Measurements from ENCODE around the gene GJA9.

Gene GJA9

GRCh38 chr1:38834221-38834782 lies 47.1 kb downstream of the GJA9 start:
- H3K4me3 ChIP-seq (ENCODE audit: control insufficient read depth, low read depth, low read length): no peak overlapping the region
- no peak for TF ChIP-seq CTCF (IDR thresholded peaks at IDR 0.05; ENCODE audit: control insufficient read depth, insufficient read depth, low read depth, low read length, missing control alignments)
- DNase-seq (ENCODE audit: low read depth): no peak

DNA sequence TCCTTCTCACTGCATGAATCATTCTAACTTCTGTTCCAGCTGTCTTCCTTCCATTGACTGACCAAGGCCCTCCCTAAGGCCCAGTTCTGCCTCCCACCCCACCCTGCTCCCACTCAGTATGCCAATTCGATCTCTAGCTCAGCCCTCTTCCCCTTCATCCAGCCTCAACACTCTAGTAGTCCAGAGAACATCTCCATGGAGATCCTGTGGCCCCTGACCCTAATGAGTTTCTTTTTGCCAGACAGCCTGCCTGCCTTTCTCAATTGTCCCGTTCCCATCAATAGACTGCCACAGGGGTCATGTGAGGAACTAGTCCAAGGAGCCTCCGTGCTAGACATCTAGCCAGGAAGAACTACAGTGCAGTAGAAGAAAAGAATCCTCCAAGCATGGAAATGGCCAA lies 48.2 kb downstream of the GJA9 start:
- TF ChIP-seq CTCF (IDR thresholded peaks at IDR 0.05; ENCODE audit: control insufficient read depth, insufficient read depth, low read depth, low read length, missing control alignments): no peak
- DNase-seq (ENCODE audit: low read depth): no peak
- H3K4me3 ChIP-seq (ENCODE audit: control insufficient read depth, low read depth, low read length): no peak overlapping the region

GRCh38 chr1:38832370-38832734 lies 49.0 kb downstream of the GJA9 start:
- no peak for DNase-seq (ENCODE audit: low read depth)
- TF ChIP-seq CTCF (IDR thresholded peaks at IDR 0.05; ENCODE audit: control insufficient read depth, insufficient read depth, low read depth, low read length, missing control alignments): no peak

GRCh38 chr1:38831731-38832369 lies 49.5 kb downstream of the GJA9 start:
- DNase-seq (ENCODE audit: low read depth): no peak
- no peak overlapping the region for H3K4me3 ChIP-seq (ENCODE audit: control insufficient read depth, low read depth, low read length)
- no peak for TF ChIP-seq CTCF (IDR thresholded peaks at IDR 0.05; ENCODE audit: control insufficient read depth, insufficient read depth, low read depth, low read length, missing control alignments)

More at GRCh38 chr1:38832370-38832734, 49.0 kb downstream of the GJA9 start:
- H3K4me3 ChIP-seq (ENCODE audit: control insufficient read depth, low read depth, low read length): no peak overlapping the region

DNA sequence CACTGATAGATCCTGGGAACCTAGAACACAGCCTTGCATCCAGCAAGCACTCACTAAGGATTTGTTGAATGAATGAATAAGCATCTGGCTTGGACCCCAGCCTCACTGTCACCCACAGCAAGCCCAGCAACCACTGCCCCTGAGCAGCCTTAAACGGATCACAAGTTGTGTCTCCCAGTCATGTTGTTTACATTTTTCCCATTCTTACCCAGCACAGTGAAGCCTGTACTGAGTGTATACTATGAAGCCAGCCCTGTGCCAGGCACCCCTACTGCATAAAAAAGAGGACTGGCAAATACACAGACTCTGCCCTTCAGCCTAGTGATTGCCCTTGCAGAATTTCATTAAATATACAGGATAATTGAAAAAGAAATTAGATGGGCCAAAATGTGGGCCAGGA lies 52.0 kb downstream of the GJA9 start:
- no peak overlapping the region for H3K4me3 ChIP-seq (ENCODE audit: control insufficient read depth, low read depth, low read length)
- TF ChIP-seq CTCF (IDR thresholded peaks at IDR 0.05; ENCODE audit: control insufficient read depth, insufficient read depth, low read depth, low read length, missing control alignments): no peak

GRCh38 chr1:38827318-38827717 lies 54.1 kb downstream of the GJA9 start:
- no peak for TF ChIP-seq CTCF (IDR thresholded peaks at IDR 0.05; ENCODE audit: control insufficient read depth, insufficient read depth, low read depth, low read length, missing control alignments)
- no peak for DNase-seq (ENCODE audit: low read depth)
- no peak overlapping the region for H3K4me3 ChIP-seq (ENCODE audit: control insufficient read depth, low read depth, low read length)

More for the DNA sequence above, 52.0 kb downstream of the GJA9 start:
- no peak for DNase-seq (ENCODE audit: low read depth)
